GM18861 (cell line): Measurements from ENCODE around the gene CORIN.

Experiments used
- ATAC-seq: cut with Tn5 transposase; IDR thresholded peaks from one replicate; pipeline ENCODE4 v1.9.1; 2021; ENCODE audit not compliant: unreplicated experiment

Gene CORIN

GRCh38 chr4:47836641-47837093 lies 1.2 kb downstream of the CORIN start:
- peak; percentile 58 for ATAC-seq

GRCh38 chr4:47835494-47835893 lies 2.4 kb downstream of the CORIN start:
- no peak for ATAC-seq

GRCh38 chr4:47831026-47831679 lies 6.7 kb downstream of the CORIN start:
- no peak for ATAC-seq

GRCh38 chr4:47830265-47831025 lies 7.4 kb downstream of the CORIN start:
- no peak for ATAC-seq

- ATAC-seq, result no peak
Measured at GRCh38 chr4:47829438-47829837, 8.4 kb downstream of the CORIN start.

- no peak for ATAC-seq
Measured at GRCh38 chr4:47827343-47828047, 10.4 kb downstream of the CORIN start.

GRCh38 chr4:47824840-47825239 lies 13.0 kb downstream of the CORIN start:
- ATAC-seq, result no peak

- no peak for ATAC-seq
Measured at GRCh38 chr4:47819178-47819577, 18.7 kb downstream of the CORIN start.

- no peak for ATAC-seq
Measured at GRCh38 chr4:47817275-47817674, 20.6 kb downstream of the CORIN start.

GRCh38 chr4:47816748-47817147 lies 21.1 kb downstream of the CORIN start:
- ATAC-seq, result no peak

GRCh38 chr4:47814618-47815295 lies 23.1 kb downstream of the CORIN start:
- no peak for ATAC-seq

GRCh38 chr4:47809654-47810203 lies 28.1 kb downstream of the CORIN start:
- ATAC-seq, result no peak

- ATAC-seq, result no peak
Measured at GRCh38 chr4:47804598-47804997, 33.3 kb downstream of the CORIN start.

GRCh38 chr4:47801481-47802002 lies 36.3 kb downstream of the CORIN start:
- ATAC-seq, result no peak

GRCh38 chr4:47798165-47798564 lies 39.7 kb downstream of the CORIN start:
- no peak for ATAC-seq

- no peak for ATAC-seq
Measured at GRCh38 chr4:47791965-47792364, 45.9 kb downstream of the CORIN start.

GRCh38 chr4:47790105-47790504 lies 47.8 kb downstream of the CORIN start:
- no peak for ATAC-seq

GRCh38 chr4:47788126-47788525 lies 49.7 kb downstream of the CORIN start:
- ATAC-seq, result no peak

GRCh38 chr4:47786958-47787370 lies 50.9 kb downstream of the CORIN start:
- ATAC-seq, result peak; percentile 63

GRCh38 chr4:47785153-47785552 lies 52.7 kb downstream of the CORIN start:
- no peak for ATAC-seq

GRCh38 chr4:47784222-47784621 lies 53.6 kb downstream of the CORIN start:
- ATAC-seq, result no peak
